ENCODE results near the gene MCRS1. TPM values are rescaled to one million over a fixed set of nuclear protein-coding genes. Genes with fewer than 3 reads are reported as not detected.

The MCRS1 gene
- polyA plus RNA-seq, 1 experiment: 47.0 TPM

DNA sequence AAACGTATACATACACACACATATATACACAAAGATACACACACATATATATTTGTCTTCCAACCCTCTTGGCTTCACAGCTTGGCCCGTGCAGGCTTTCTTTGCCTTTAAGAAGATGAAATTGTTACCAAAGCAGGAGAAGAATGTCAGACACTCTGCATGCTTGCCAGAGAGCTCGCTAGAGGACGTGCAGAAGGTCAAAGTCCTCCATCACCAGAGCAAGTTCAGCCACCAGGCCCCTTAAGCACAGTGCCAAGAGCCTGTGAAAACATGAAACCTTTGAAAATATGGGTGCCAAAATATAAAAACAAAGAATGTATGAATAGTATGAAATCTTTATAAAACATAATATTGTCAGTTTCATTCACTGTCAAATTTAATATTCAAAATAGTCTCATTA lies 14.9 kb upstream of the MCRS1 start:
- Histone ChIP-seq H3K9me3 (ENCODE audit: control insufficient read depth, insufficient read depth, low read length) (no peaks in the 10 kb centered on the region), H3K27ac (ENCODE audit: low read depth, low read length) (no peak overlapping the region), H3K4me3 (ENCODE audit: low read depth, low read length) (no peak overlapping the region), H3K27me3 (ENCODE audit: control insufficient read depth, insufficient read depth, low read length) (no peaks in the 10 kb centered on the region)
- CTCF ChIA-PET: interaction anchor here (0.9 to 7.6 kb wide), 5 partner anchors 41 to 294 kb away, joined by 3 to 120 read pairs (median 4); partner anchors contain the start of gene PRPF40B
- DNase-seq (ENCODE audit: low read depth, low spot score): no peak
- POLR2A ChIA-PET: no interaction called here
- TF ChIP-seq CTCF (IDR thresholded peaks at IDR 0.05; ENCODE audit: low read depth, low read length): no peak

DNA sequence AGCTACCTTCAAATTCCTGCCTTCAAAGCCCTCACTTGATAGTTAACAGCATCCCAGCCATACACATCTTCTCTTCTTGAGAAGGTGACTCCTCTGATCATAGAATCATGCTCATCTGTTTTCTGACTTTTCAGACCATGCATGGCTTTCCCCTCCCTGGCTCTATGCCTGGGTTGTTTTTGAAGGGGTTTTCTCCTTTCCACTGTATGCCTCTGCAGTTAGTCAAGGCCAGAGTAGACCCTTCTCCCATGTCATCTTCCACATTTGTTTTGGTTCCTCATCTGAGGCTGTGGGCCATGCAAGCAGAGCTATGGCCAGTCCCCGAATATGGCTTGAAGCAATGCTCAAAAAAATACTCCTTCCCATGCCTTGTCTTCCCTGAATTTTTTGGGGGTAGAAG lies 14.3 kb upstream of the MCRS1 start:
- Histone ChIP-seq H3K27me3 (ENCODE audit: control insufficient read depth, insufficient read depth, low read length) (no peaks in the 10 kb centered on the region), H3K27ac (ENCODE audit: low read depth, low read length) (no peak overlapping the region), H3K4me3 (ENCODE audit: low read depth, low read length) (no peak overlapping the region), H3K9me3 (ENCODE audit: control insufficient read depth, insufficient read depth, low read length) (no peaks in the 10 kb centered on the region)
- ChIA-PET POLR2A (no interaction called here), CTCF (interaction anchor here (0.9 to 7.6 kb wide), 6 partner anchors 27 to 293 kb away, joined by 3 to 120 read pairs (median 6); no protein-coding TSS in a partner anchor)
- no peak for TF ChIP-seq CTCF (IDR thresholded peaks at IDR 0.05; ENCODE audit: low read depth, low read length)
- DNase-seq (ENCODE audit: low read depth, low spot score): no peak

GRCh38 chr12:49580572-49581535 lies 12.9 kb upstream of the MCRS1 start:
- H3K9me3 ChIP-seq (ENCODE audit: control insufficient read depth, insufficient read depth, low read length): no peaks in the 10 kb centered on the region
- ChIA-PET POLR2A (interaction anchor here (0.6 to 0.9 kb wide), 7 partner anchors 13 to 262 kb away, joined by 3 to 6 read pairs (median 4); partner anchors contain the start of genes BCDIN3D, PRPF40B and SPATS2), CTCF (interaction anchor here (0.6 to 7.6 kb wide), 43 partner anchors 8 to 312 kb away, joined by 3 to 120 read pairs (median 4); partner anchors contain the start of genes PRPF40B and PRPH)
- TF ChIP-seq CTCF (IDR thresholded peaks at IDR 0.05; ENCODE audit: low read depth, low read length): peak; percentile 93
- H3K4me3 ChIP-seq (ENCODE audit: low read depth, low read length): no peak overlapping the region
- no peaks in the 10 kb centered on the region for H3K27me3 ChIP-seq (ENCODE audit: control insufficient read depth, insufficient read depth, low read length)
- peak; percentile 42 for DNase-seq (ENCODE audit: low read depth, low spot score)
- no peak overlapping the region for H3K27ac ChIP-seq (ENCODE audit: low read depth, low read length)

DNA sequence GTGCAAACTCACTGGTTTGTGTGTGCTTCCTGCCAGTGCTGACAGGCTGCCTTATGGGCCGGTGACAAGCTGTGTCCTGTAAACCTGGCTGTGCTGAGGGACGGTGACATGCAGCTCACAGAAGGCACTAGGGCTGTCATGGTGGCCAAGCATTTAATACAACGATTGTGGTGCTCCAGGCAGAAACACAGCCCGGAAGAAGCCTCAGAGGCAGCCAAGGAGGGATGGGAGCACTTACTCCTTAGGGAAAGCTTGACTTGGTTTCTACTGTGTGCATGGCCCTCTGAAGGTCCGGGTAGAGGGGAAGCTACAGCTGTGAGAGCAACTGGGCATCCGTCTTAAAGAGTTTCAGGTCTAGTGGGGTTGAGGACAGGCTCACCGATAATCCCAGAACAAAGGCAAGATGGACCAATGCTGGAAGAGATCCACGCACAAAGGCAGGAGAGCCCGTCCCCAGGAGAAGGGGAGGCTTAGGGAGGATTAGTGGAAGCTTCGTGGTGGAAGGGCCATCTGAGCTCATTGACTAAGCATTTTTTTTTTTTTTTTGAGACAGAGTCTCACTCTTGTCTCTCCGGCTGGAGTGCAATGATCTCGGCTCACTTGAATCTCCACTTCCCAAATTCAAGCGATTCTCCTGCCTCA lies 10.7 kb upstream of the MCRS1 start:
- POLR2A ChIA-PET: no interaction called here

More for the DNA sequence above, 10.7 kb upstream of the MCRS1 start:
- no peak for TF ChIP-seq CTCF (IDR thresholded peaks at IDR 0.05; ENCODE audit: low read depth, low read length)
- CTCF ChIA-PET: interaction anchor here (6.0 to 7.6 kb wide), 2 partner anchors 221 to 246 kb away, joined by 70 to 120 read pairs; no protein-coding TSS in a partner anchor
- no peaks in the 10 kb centered on the region for H3K9me3 ChIP-seq (ENCODE audit: control insufficient read depth, insufficient read depth, low read length)
- no peak overlapping the region for H3K27ac ChIP-seq (ENCODE audit: low read depth, low read length)
- DNase-seq (ENCODE audit: low read depth, low spot score): no peak
- no peak overlapping the region for H3K4me3 ChIP-seq (ENCODE audit: low read depth, low read length)
- H3K27me3 ChIP-seq (ENCODE audit: control insufficient read depth, insufficient read depth, low read length): no peaks in the 10 kb centered on the region

Measured in AG04450 (cell line).